ENCODE results near the gene PIAS1.

Gene PIAS1

GRCh38 chr15:68073576-68074288 lies 19.6 kb downstream of the PIAS1 start:
- DNase-seq, result no peak

GRCh38 chr15:68075764-68076385 lies 21.8 kb downstream of the PIAS1 start:
- no peak for DNase-seq

- no peak for DNase-seq
Observed at GRCh38 chr15:68078365-68078764, 24.2 kb downstream of the PIAS1 start.

GRCh38 chr15:68080334-68080733 lies 26.2 kb downstream of the PIAS1 start:
- no peak for DNase-seq

- DNase-seq, result no peak
Observed at GRCh38 chr15:68080783-68081182, 26.7 kb downstream of the PIAS1 start.

GRCh38 chr15:68081869-68082505 lies 27.9 kb downstream of the PIAS1 start:
- DNase-seq, result no peak

GRCh38 chr15:68082735-68083134 lies 28.6 kb downstream of the PIAS1 start:
- no peak for DNase-seq

- no peak for DNase-seq
Observed at GRCh38 chr15:68083463-68083862, 29.3 kb downstream of the PIAS1 start.

GRCh38 chr15:68085052-68085451 lies 30.9 kb downstream of the PIAS1 start:
- no peak for DNase-seq

GRCh38 chr15:68091743-68092142 lies 37.6 kb downstream of the PIAS1 start:
- no peak for DNase-seq

- no peak for DNase-seq
Observed at GRCh38 chr15:68096099-68096498, 42.0 kb downstream of the PIAS1 start.

- no peak for DNase-seq
Observed at GRCh38 chr15:68097029-68097428, 42.9 kb downstream of the PIAS1 start.

GRCh38 chr15:68098465-68098864 lies 44.4 kb downstream of the PIAS1 start:
- no peak for DNase-seq

- DNase-seq, result no peak
Observed at GRCh38 chr15:68100194-68100593, 46.1 kb downstream of the PIAS1 start.

GRCh38 chr15:68103603-68104002 lies 49.5 kb downstream of the PIAS1 start:
- DNase-seq, result no peak

GRCh38 chr15:68106656-68107055 lies 52.5 kb downstream of the PIAS1 start:
- DNase-seq, result peak; percentile 67

- no peak for DNase-seq
Observed at GRCh38 chr15:68107142-68107541, 53.0 kb downstream of the PIAS1 start.

- DNase-seq, result no peak
Observed at GRCh38 chr15:68112706-68113105, 58.6 kb downstream of the PIAS1 start.

GRCh38 chr15:68113273-68113672 lies 59.2 kb downstream of the PIAS1 start:
- no peak for DNase-seq

GRCh38 chr15:68113751-68114150 lies 59.6 kb downstream of the PIAS1 start:
- DNase-seq, result no peak

- DNase-seq, result peak; percentile 41
Observed at GRCh38 chr15:68114356-68114755, 60.2 kb downstream of the PIAS1 start.

- DNase-seq, result no peak
Observed at GRCh38 chr15:68114840-68115239, 60.7 kb downstream of the PIAS1 start.

GRCh38 chr15:68124700-68125099 lies 70.6 kb downstream of the PIAS1 start:
- DNase-seq, result no peak

GRCh38 chr15:68126396-68126795 lies 72.3 kb downstream of the PIAS1 start:
- no peak for DNase-seq
